K562 (cell line): ENCODE measurements around the gene SLC44A5. TPM values are rescaled to one million over a fixed set of nuclear protein-coding genes. Genes with fewer than 3 reads are reported as not detected.

Source experiments
- ATAC-seq: fragments of 200-7000 bp; cut with Tn5 transposase; 3 replicates; pipeline ENCODE4 v1.9.1; 2020; ENCODE audit warnings: moderate library complexity
- BruUV-seq: library from RNA; stranded (reverse); fragments of 400-500 nt; replicated peaks from 2 replicates; lab custom pipeline; 2021; lab: Mats Ljungman, UMichigan
- CTCF ChIA-PET: fragments of 300-600 bp; formaldehyde crosslinking; extraction: SDS; loops from one replicate; lab custom pipeline; 2021; ENCODE audit warnings: low intra/inter-chr PET ratio; lab: Yijun Ruan, JAX
- POLR2A ChIA-PET: fragments of 300-600, 350-650 bp; sonication (Branson Sonifier 250); formaldehyde crosslinking; extraction: SDS; loops from one replicate; lab custom pipeline; 2021; ENCODE audit warnings: antibody characterized with exemption, inconsistent platforms; lab: Yijun Ruan, JAX
- DNase-seq, 4 experiments: peaks; one replicate each; pipeline versions ENCODE4 v3.0.0 to v3.0.0-alpha.2; 2011 to 2018; ENCODE audit warnings: low spot score in 3 of 4, mixed read lengths in 3 of 4; ENCODE audit errors: extremely low read depth in 1 of 4
- FAIRE-seq: peaks from 2 replicates; lab custom pipeline; 2011; peaks lifted over from hg19 to GRCh38; lab: Jason Lieb, UNC
- H2AFZ ChIP-seq: 2 replicates; pipeline ENCODE4 v1.6.0; 2011; ENCODE audit warnings: low read depth, low read length, control low read depth, inconsistent platforms
- H3K27ac ChIP-seq: fragments of 200-600 bp; 3 replicates; pipeline ENCODE4 v1.8.0; 2011; ENCODE audit warnings: low read depth, mild to moderate bottlenecking, control low read depth, inconsistent platforms, low read length, moderate library complexity, mixed read lengths; ENCODE audit errors: extremely low read depth
- H3K27me3 ChIP-seq, 2 experiments: fragments of 300-600 bp in 1 of 2; 2 replicates in 1 of 2; 3 replicates in 1 of 2; pipeline versions ENCODE4 v1.6.0 to v1.8.0; 2011; ENCODE audit warnings: inconsistent platforms in 2 of 2, low read length in 2 of 2, mild to moderate bottlenecking in 1 of 2, mixed read lengths in 1 of 2, moderate library complexity in 1 of 2; ENCODE audit not compliant: control insufficient read depth in 2 of 2, insufficient read depth in 2 of 2
- H3K36me3 ChIP-seq: fragments of 300-600 bp; 3 replicates; pipeline ENCODE4 v1.8.0; 2011; ENCODE audit warnings: mild to moderate bottlenecking, low read length, inconsistent platforms; ENCODE audit not compliant: control insufficient read depth, insufficient read depth
- H3K4me1 ChIP-seq, 2 experiments: fragments of 200-600 bp in 1 of 2; replicated peaks in 1 of 2; 2 replicates in 1 of 2; 3 replicates in 1 of 2; pipeline versions ENCODE4 v1.5.1 to v1.8.0; 2011; ENCODE audit warnings: inconsistent platforms in 2 of 2, low read length in 2 of 2, mild to moderate bottlenecking in 1 of 2, mixed read lengths in 1 of 2, moderate library complexity in 1 of 2; ENCODE audit not compliant: control insufficient read depth in 2 of 2, insufficient read depth in 2 of 2
- H3K4me2 ChIP-seq: 2 replicates; pipeline ENCODE4 v1.6.1; 2011; ENCODE audit warnings: low read length, control low read depth, inconsistent platforms, mixed read lengths; ENCODE audit not compliant: insufficient read depth
- H3K4me3 ChIP-seq: fragments of 200-600 bp; sonication (generic), shearing (Covaris generic); 2 replicates; pipeline ENCODE4 v1.5.1; 2016; ENCODE audit warnings: control low read depth, inconsistent platforms
- H3K79me2 ChIP-seq: fragments of 200-600 bp; 3 replicates; pipeline ENCODE4 v1.8.0; 2011; ENCODE audit warnings: low read length, inconsistent platforms; ENCODE audit not compliant: control insufficient read depth, insufficient read depth
- H3K9ac ChIP-seq, 2 experiments: 2 replicates each; pipeline versions ENCODE4 v1.6.0 to v1.6.1; 2011; ENCODE audit warnings: low read depth in 2 of 2, low read length in 2 of 2, control low read depth in 1 of 2, inconsistent platforms in 1 of 2, mild to moderate bottlenecking in 1 of 2, mixed read lengths in 1 of 2; ENCODE audit not compliant: insufficient read depth in 1 of 2
- H3K9me1 ChIP-seq: one replicate; pipeline ENCODE4 v1.6.0; 2011; ENCODE audit warnings: inconsistent platforms, mild to moderate bottlenecking, low read length, moderate library complexity; ENCODE audit not compliant: control insufficient read depth, insufficient read depth
- H3K9me3 ChIP-seq: replicated peaks from 2 replicates; pipeline ENCODE4 v1.5.1; 2011; ENCODE audit warnings: low read depth, low read length, inconsistent platforms; ENCODE audit not compliant: control insufficient read depth, insufficient read depth
- H4K20me1 ChIP-seq: replicated peaks from 2 replicates; pipeline ENCODE4 v1.6.1; 2011; ENCODE audit warnings: low read length, inconsistent platforms, mixed read lengths; ENCODE audit not compliant: control insufficient read depth, insufficient read depth
- CCNT2 ChIP-seq: IDR thresholded peaks from 2 replicates; pipeline ENCODE4 v1.6.1; 2011; ENCODE audit warnings: borderline replicate concordance, low read depth, mild to moderate bottlenecking, moderate library complexity, mixed read lengths, low read length; ENCODE audit not compliant: insufficient read length; ENCODE audit errors: extremely low read depth
- ETS2 ChIP-seq: IDR thresholded peaks from 2 replicates; pipeline ENCODE4 v1.6.1; 2016; ENCODE audit warnings: borderline replicate concordance, missing genetic modification characterization, mild to moderate bottlenecking, moderate library complexity, missing compliant biosample characterization; ENCODE audit not compliant: poor library complexity, severe bottlenecking
- KAT8 ChIP-seq: fragments of 450-650 bp; IDR thresholded peaks from 2 replicates; pipeline ENCODE4 v1.6.1; 2016; ENCODE audit warnings: low read depth, mild to moderate bottlenecking
- NFE2 ChIP-seq: IDR thresholded peaks from 2 replicates; pipeline ENCODE4 v1.6.1; 2014; ENCODE audit warnings: antibody characterized with exemption, low read depth
- POLR2AphosphoS5 ChIP-seq: IDR thresholded peaks from 2 replicates; pipeline ENCODE4 v1.6.1; 2011; ENCODE audit warnings: mild to moderate bottlenecking, low read depth, low read length, moderate library complexity; ENCODE audit not compliant: control insufficient read depth, insufficient read depth
- RB1 ChIP-seq: fragments of 450-650 bp; IDR thresholded peaks from 2 replicates; pipeline ENCODE4 v1.6.1; 2017; ENCODE audit warnings: low read depth, mild to moderate bottlenecking
- ZBTB43 ChIP-seq: sonication (generic); formaldehyde crosslinking; IDR thresholded peaks from 2 replicates; pipeline ENCODE4 v1.8.0; 2023; ENCODE audit warnings: mild to moderate bottlenecking, missing genetic modification reagents
- ZNF830 ChIP-seq: fragments of 250-450 bp; sonication (Bioruptor Pico); IDR thresholded peaks from 2 replicates; pipeline ENCODE4 v1.5.0; 2021; ENCODE audit warnings: mild to moderate bottlenecking
- WGBS: fragments of 100-300 bp; shearing (Covaris generic); methylation state at CpG from one replicate; pipeline ENCODE4 v1.1.6; 2016; ENCODE audit warnings: low coverage, mixed read lengths; ENCODE audit not compliant: insufficient coverage; ENCODE audit errors: missing lambda C conversion rate; 5-methylcytosine and 5-hydroxymethylcytosine counted together
- in situ Hi-C: fragments of 300-500 bp; cut with MboI; formaldehyde crosslinking; loops from 4 replicates; pipeline ENCODE4 v1.15.0; 2018; ENCODE audit warnings: inconsistent platforms, mixed read lengths
- intact Hi-C: fragments of 100-400 bp; cut with micrococcal nuclease; formaldehyde crosslinking; loops from 2 replicates; pipeline ENCODE4 v1.14.2; 2022
- polyA plus RNA-seq, 8 experiments: library from polyadenylated mRNA; depleted of rRNA in 4 of 8; stranded (reverse) in 5 of 8; unstranded in 3 of 8; fragments of >200 nt; fragmentation: Nextera tagmentation in 2 of 8; fragmentation: Illumina TruSeq in 1 of 8; extraction: Ambion mirVana in 2 of 8; extraction: Trizol in 1 of 8; gene quantifications; 2 replicates each; pipeline versions ENCODE4 v1.2.1 to v1.2.3, GENCODE V29; 2011 to 2014; ENCODE audit warnings: inconsistent platforms in 1 of 8, missing spikeins in 1 of 8
- total RNA-seq, 7 experiments: library from RNA; depleted of rRNA in 6 of 7; stranded (reverse); fragments of >200 nt in 6 of 7; fragmentation: Illumina TruSeq in 2 of 7; extraction: Trizol in 2 of 7; gene quantifications; 2 replicates each; pipeline versions ENCODE4 v1.2.1 to v1.2.3, GENCODE V29; 2011 to 2021; ENCODE audit warnings: low replicate concordance in 1 of 7

Gene SLC44A5
- total and polyA plus RNA-seq, 9 of the 15 experiments (the other 6 are each of a cell fraction or from before 2014, with no cell fraction given) = 1.2 to 10.1 (median 3.2) TPM

GRCh38 chr1:75533085-75533484 lies 77.8 kb downstream of the SLC44A5 start:
- Histone ChIP-seq H3K36me3 (no peaks in the 10 kb centered on the region), H3K4me2 (no peak overlapping the region), H3K79me2 (no peaks in the 10 kb centered on the region), H2AFZ (no peak overlapping the region), H3K4me1 (0 out of 5 replicates have a peak, but pooled peaks cover 0 to 2% of the 10 kb centered on the region in 2 experiments), H3K27ac (no peak overlapping the region), H3K27me3 (no peaks in the 10 kb centered on the region), H3K9ac (no peak overlapping the region), H4K20me1 (no peaks in the 10 kb centered on the region)
- POLR2A ChIA-PET = interaction anchor here (0.7 to 0.9 kb wide), 2 partner anchors 11 to 21 kb away, joined by 3 read pairs; no protein-coding TSS in a partner anchor
- no peak for ATAC-seq
- 22% methylated on average over 2 of the region's 2 CpGs for WGBS
- DNase-seq = no peak
- intact Hi-C loops = no loop called here
- no TSS peak for BruUV-seq
- in situ Hi-C loops = no loop called here
- CTCF ChIA-PET = no interaction called here
- TF ChIP-seq ZBTB43 (no peak), ETS2 (no peak), ZNF830 (CRISPR knock-in tag) (no peak), CCNT2 (no peak), RB1 (no peak), KAT8 (no peak), POLR2AphosphoS5 (no peak), NFE2 (no peak)
- TF ChIP-seq, all 486 proteins: peak for 0
- no peak for FAIRE-seq
- Histone ChIP-seq H3K9me3 (no peaks in the 10 kb centered on the region), H3K9me1 (no peaks in the 10 kb centered on the region), H3K4me3 (no peak overlapping the region)
